AG04450 (cell line): ENCODE data around the gene RIBC2. TPM values are rescaled to one million over a fixed set of nuclear protein-coding genes. Genes with fewer than 3 reads are reported as not detected.
"Not testable (repeated sequence)": the region's sequence is repeated elsewhere in the genome, so short reads cannot be mapped to it uniquely, and the experiment has no call there.

Experiments used
- CTCF ChIA-PET: fragments of 300-600, 350-600 bp; formaldehyde crosslinking; extraction: SDS; loops from one replicate; lab custom pipeline; 2022; ENCODE audit warnings: antibody characterized with exemption, inconsistent platforms; lab: Charles Lee
- POLR2A ChIA-PET: fragments of 350-600 bp; formaldehyde crosslinking; extraction: SDS; loops from one replicate; lab custom pipeline; 2021; ENCODE audit warnings: antibody characterized with exemption, inconsistent platforms; lab: Yijun Ruan, JAX
- DNase-seq: peaks from one replicate; pipeline ENCODE4 v3.0.0-alpha.2; 2011; ENCODE audit warnings: low read depth, low spot score
- H3K27ac ChIP-seq: one replicate; pipeline ENCODE4 v1.5.1; 2012; ENCODE audit warnings: low read depth, low read length, control low read depth
- H3K27me3 ChIP-seq: one replicate; pipeline ENCODE4 v1.6.0; 2012; ENCODE audit warnings: low read length; ENCODE audit not compliant: control insufficient read depth, insufficient read depth
- H3K4me3 ChIP-seq: 2 replicates; pipeline ENCODE4 v1.5.1; 2011; ENCODE audit warnings: mild to moderate bottlenecking, low read depth, low read length, control low read depth
- H3K9me3 ChIP-seq: 2 replicates; pipeline ENCODE4 v1.5.1; 2012; ENCODE audit warnings: low read length; ENCODE audit not compliant: control insufficient read depth, insufficient read depth
- CTCF ChIP-seq: IDR thresholded peaks from 2 replicates; pipeline ENCODE4 v1.5.1; 2011; ENCODE audit warnings: low read depth, low read length, control low read depth, inconsistent platforms
- polyA plus RNA-seq: library from polyadenylated mRNA; depleted of rRNA; stranded (reverse); fragments of >200 nt; gene quantifications from 2 replicates; pipeline ENCODE4 v1.2.3, GENCODE V29; 2011

Gene RIBC2
- polyA plus RNA-seq, 1 experiment: 0.20 TPM

DNA sequence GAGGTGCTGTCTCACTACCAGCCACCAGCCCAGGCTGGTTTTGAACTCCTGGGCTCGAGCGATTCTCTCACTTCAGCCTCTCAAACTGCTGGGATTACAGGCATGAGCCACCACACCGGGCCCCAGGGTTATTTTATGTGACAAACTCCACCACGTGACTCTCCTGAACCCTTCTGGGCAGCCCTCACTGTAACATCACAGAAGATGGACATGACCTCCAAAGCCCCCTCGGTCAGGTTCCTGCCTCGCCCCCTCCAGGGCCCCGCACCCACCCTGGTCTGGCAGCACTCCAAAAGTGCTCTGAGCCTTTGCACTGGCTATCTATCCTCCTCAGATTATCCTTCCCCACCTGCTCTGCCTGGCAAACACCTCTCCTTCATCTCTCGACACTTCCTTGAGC lies 43.3 kb downstream of the RIBC2 start:
- H3K27me3 ChIP-seq: no peaks in the 10 kb centered on the region
- H3K9me3 ChIP-seq: no peaks in the 10 kb centered on the region; the same call in 1 of the 2 replicates
- H3K4me3 ChIP-seq: no peak overlapping the region
- POLR2A ChIA-PET: no interaction called here
- CTCF ChIA-PET: no interaction called here
- no peak overlapping the region for H3K27ac ChIP-seq
- TF ChIP-seq CTCF: no peak
- no peak for DNase-seq

DNA sequence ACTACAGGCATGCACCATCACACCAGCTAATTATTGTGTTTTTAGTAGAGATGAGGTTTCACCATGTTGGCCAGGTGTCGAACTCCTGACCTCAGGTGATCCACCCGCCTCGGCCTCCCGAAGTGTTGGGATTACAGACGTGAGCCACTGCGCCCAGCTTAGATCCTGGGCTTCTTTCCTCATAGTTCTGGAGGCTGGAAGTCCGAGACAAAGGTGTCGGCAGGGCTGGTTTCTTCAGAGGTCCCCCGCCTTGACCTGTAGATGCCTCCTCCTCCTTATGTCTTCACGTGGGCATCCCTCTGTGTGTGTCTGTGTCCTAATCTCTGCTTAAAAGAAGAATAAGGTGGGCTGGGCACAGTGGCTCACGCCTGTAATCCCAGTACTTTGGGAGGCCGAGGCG lies 45.0 kb downstream of the RIBC2 start:
- ChIA-PET CTCF (no interaction called here), POLR2A (no interaction called here)
- DNase-seq: no peak
- Histone ChIP-seq H3K27ac (no peak overlapping the region), H3K9me3 (peaks cover under 1% of the 10 kb centered on the region), H3K4me3 (no peak overlapping the region), H3K27me3 (no peaks in the 10 kb centered on the region)
- TF ChIP-seq CTCF: no peak

DNA sequence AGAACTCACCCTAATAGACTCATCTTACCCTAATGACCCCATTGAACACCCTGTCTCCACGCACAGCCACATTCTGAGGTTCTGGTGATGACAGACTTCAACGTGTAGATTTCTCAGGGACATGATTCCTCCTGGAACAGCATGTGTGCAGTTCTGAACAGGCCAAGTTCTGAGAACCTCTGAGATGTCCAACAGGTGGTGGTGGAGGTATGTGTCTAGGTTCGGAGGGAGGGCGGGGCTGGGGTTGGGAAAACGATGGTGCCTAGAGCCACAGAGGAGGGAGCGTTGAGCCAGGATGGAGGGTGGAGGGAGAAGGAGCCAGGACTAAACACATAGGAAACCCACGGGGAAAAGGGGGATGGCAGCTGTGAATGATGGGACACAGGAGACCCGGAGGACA lies 45.7 kb downstream of the RIBC2 start:
- POLR2A ChIA-PET: no interaction called here
- no peak for TF ChIP-seq CTCF
- no peak for DNase-seq
- no peaks in the 10 kb centered on the region for H3K27me3 ChIP-seq
- H3K27ac ChIP-seq: no peak overlapping the region
- CTCF ChIA-PET: no interaction called here
- H3K4me3 ChIP-seq: no peak overlapping the region
- peaks cover 3% of the 10 kb centered on the region for H3K9me3 ChIP-seq

DNA sequence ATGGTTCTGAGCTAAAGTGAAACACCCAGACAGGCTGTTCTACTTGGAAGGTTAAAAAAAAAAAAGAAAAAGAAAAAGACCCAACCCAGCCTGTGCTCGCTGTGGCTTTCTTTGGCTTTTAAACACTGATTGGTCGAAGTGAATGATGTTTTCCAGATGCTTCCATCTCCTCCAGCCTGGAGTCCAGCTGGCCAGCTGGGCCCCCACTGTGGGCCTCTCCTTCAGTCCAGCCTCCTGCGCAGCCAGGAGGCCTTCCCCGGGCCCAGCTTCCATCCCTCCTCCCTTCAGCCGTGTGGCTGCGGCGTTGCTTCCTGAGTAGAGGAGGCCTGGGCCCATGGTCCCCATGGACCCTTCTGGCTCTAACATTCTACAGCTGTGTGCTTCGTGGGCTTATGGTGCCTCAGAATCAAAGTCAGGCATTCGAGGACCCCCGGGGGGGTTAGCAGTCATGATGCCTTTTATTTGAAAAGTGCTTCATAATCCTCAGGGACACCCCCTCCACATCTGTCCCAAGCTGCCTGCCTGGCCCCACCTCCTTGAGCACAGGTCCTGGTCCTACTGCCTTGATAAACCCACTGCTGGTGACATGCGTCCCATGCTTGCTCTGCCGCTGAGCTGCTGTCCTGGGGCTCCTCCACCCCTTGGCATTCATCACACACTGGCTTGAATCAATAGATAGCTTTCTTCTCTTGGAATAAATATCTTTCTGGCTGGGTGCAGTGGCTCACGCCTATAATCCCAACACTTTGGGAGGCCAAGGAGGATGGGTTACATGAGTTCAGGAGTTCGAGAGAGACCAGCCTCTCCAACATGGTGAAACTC lies 47.0 kb downstream of the RIBC2 start:
- Histone ChIP-seq H3K27ac (peak overlapping the region; percentile 47), H3K4me3 (no peak overlapping the region), H3K27me3 (no peaks in the 10 kb centered on the region), H3K9me3 (peaks cover 3% of the 10 kb centered on the region)
- TF ChIP-seq CTCF: no peak
- DNase-seq: peak; percentile 82
- CTCF ChIA-PET: interaction anchor here (0.7 kb wide), 1 partner anchor 142 kb away, joined by 3 read pairs; no protein-coding TSS in a partner anchor
- POLR2A ChIA-PET: interaction anchor here (0.6 to 1.2 kb wide), 2 partner anchors 19 to 42 kb away, joined by 3 read pairs; partner anchors contain the start of gene FBLN1

DNA sequence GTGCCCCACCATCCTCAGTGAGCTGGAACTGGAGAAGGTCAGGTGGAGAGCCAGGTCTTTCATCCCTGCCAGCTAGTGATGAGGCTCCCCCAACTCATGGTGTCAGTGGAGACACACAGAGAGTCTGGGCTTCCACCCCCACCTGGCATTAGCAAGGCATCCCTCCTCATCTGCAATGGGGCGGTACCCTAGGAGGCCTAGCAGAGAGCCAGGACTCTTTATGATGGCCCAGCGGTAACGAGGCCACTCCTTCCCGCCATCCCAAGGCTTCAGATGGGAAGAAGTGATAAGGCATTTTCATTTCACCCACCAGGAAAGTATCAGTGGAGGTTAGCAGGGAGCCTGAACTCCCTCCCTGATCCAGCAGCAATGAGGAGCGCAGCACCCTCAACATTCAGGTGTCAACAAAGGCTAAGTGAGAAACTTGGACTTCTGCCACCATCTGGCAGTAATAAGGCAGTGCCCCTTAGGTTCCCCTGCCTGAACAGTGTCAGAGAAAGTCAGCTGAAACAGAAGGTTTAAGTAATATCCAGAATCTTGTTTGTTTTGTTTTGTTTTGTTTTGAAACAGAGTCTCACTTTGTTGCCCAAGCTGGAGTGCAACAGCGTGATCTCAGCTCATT lies 48.7 kb downstream of the RIBC2 start:
- Histone ChIP-seq H3K27me3 (no peaks in the 10 kb centered on the region), H3K4me3 (no peak overlapping the region), H3K9me3 (peaks cover 10% of the 10 kb centered on the region), H3K27ac (no peak overlapping the region)
- ChIA-PET CTCF (no interaction called here), POLR2A (no interaction called here)
- DNase-seq: no peak
- no peak for TF ChIP-seq CTCF

DNA sequence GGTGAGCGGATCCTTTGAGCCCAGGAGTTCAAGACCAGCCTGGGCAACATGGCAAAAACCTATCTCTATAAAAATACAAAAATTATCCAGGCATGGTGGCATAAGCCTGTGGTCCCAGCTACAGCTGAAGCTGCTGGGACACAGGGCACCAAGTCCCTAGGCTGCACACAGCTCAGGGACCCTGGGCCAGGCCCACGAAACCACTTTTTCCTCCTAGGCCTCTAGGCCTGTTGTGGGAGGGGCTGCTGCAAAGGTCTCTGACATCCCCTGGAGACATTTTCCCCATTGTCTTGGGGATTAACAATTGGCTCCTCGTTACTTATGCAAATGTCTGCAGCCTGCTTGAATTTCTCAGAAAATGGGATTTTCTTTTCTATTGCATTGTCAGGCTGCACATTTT lies 50.2 kb downstream of the RIBC2 start:
- DNase-seq, H3K4me3 ChIP-seq, H3K27me3 ChIP-seq, POLR2A ChIA-PET, CTCF ChIA-PET, H3K27ac ChIP-seq: not testable (repeated sequence)
- peaks cover 17% of the 10 kb centered on the region for H3K9me3 ChIP-seq
